ENCODE results near the gene GPR162. TPM values are rescaled to one million over a fixed set of nuclear protein-coding genes. Genes with fewer than 3 reads are reported as not detected.
A peak's percentile ranks its signal among the peaks of the same experiment; 100 is the strongest.

The GPR162 gene
- polyA plus RNA-seq, 2 of the 4 experiments (the other 2 are of a cell fraction) = 1.7 to 1.8 TPM

GRCh38 chr12:6851153-6851920 lies 29.7 kb downstream of the GPR162 start, which contains the start of gene CDCA3 (continued):
- TF ChIP-seq TP53 (CRISPR knock-in tag; IDR thresholded peaks at IDR 0.05) (no peak), POLR2A (IDR thresholded peaks at IDR 0.05; ENCODE audit: low read length) (peak; percentile 41; the same call in 1 of the 2 replicates), RNF2 (IDR thresholded peaks at IDR 0.05; ENCODE audit: borderline replicate concordance, low read depth) (no peak), ESRRA (IDR thresholded peaks at IDR 0.05; ENCODE audit: borderline replicate concordance, low read length) (no peak), GATA3 (IDR thresholded peaks at IDR 0.05; ENCODE audit: borderline replicate concordance) (peak; percentile 36; the same call in 1 of the 2 replicates), CHD2 (IDR thresholded peaks at IDR 0.05; ENCODE audit: low read length, partially characterized antibody) (no peak)
- TF ChIP-seq, protein P1, sequence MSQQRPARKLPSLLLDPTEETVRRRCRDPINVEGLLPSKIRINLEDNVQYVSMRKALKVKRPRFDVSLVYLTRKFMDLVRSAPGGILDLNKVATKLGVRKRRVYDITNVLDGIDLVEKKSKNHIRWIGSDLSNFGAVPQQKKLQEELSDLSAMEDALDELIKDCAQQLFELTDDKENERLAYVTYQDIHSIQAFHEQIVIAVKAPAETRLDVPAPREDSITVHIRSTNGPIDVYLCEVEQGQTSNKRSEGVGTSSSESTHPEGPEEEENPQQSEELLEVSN (IDR thresholded peaks at IDR 0.05; ENCODE audit: borderline replicate concordance, low read depth) = peak; percentile 94

GRCh38 chr12:6851921-6852650 lies 30.5 kb downstream of the GPR162 start, which contains the start of gene USP5:
USP5 (plus strand) TSS chr12:6852150; CDS start chr12:6852180, 30 bp downstream.
- Histone ChIP-seq H3K4me3 (peak within 1 kb of the TSS; percentile 50), H3K27ac (peak within 1 kb of the TSS; percentile 87 to 89), H3K4me1 (peaks cover 23% of the 10 kb centered on the region), H3K9me3 (no peaks in the 10 kb centered on the region), H3K4me2 (peak within 1 kb of the TSS; percentile 99)
- ATAC-seq (peak; percentile 88 to 91), DNase-seq (ENCODE audit: low read depth in 1 of 2, low spot score in 1 of 2) (peak; percentile 99 to 100), FAIRE-seq (peak; percentile 94)
- 1% methylated on average over 51 of the region's 65 CpGs for WGBS (ENCODE audit: missing lambda C conversion rate)
- POLR2A ChIA-PET = interaction anchor here (0.6 to 3.1 kb wide), 20 partner anchors 9 to 318 kb away, joined by 3 to 74 read pairs (median 10); partner anchors contain the start of genes C12orf57, COPS7A, GAPDH and GPR162
- CTCF ChIA-PET = interaction anchor here (0.7 to 10.1 kb wide), 14 partner anchors 9 to 110 kb away, joined by 3 to 117 read pairs (median 6); partner anchors contain the start of genes C12orf57, MLF2, PTMS and RNU7-1
- TF ChIP-seq NFE2L2 (conservative IDR thresholded peaks at IDR 0.05; ENCODE audit: low read length) (no peak), HOXB5 (CRISPR knock-in tag; IDR thresholded peaks at IDR 0.05) (peak; percentile 82; the same call in 1 of the 2 replicates), EHF (CRISPR knock-in tag; IDR thresholded peaks at IDR 0.05) (0 out of 2 replicates have a peak, but pooled peaks have one; percentile 26), HMGXB4 (CRISPR knock-in tag; IDR thresholded peaks at IDR 0.05; ENCODE audit: borderline replicate concordance) (no peak), RARB (CRISPR knock-in tag; IDR thresholded peaks at IDR 0.05) (no peak), RAD21 (conservative IDR thresholded peaks at IDR 0.05 in 1 of 2, IDR thresholded peaks at IDR 0.05 in 1 of 2) (no peak), SREBF2 (IDR thresholded peaks at IDR 0.05) (no peak), JUN (IDR thresholded peaks at IDR 0.05) (peak; percentile 74 to 85; a peak in 4 of 5 replicates), KDM5A (IDR thresholded peaks at IDR 0.05) (no peak), PHF8 (IDR thresholded peaks at IDR 0.05; ENCODE audit: borderline replicate concordance, low read depth) (peak; percentile 87), CBX2 (IDR thresholded peaks at IDR 0.05; ENCODE audit: borderline replicate concordance, low read depth) (no peak), NPAS2 (CRISPR knock-in tag; IDR thresholded peaks at IDR 0.05; ENCODE audit: borderline replicate concordance) (no peak), ZNF302 (CRISPR knock-in tag; IDR thresholded peaks at IDR 0.05) (no peak), HOXA7 (CRISPR knock-in tag; IDR thresholded peaks at IDR 0.05) (no peak), EP300 (IDR thresholded peaks at IDR 0.05) (no peak), CHD4 (IDR thresholded peaks at IDR 0.05; ENCODE audit: borderline replicate concordance) (no peak), POLR2AphosphoS2 (conservative IDR thresholded peaks at IDR 0.05; ENCODE audit: low read length) (no peak), JUNB (IDR thresholded peaks at IDR 0.05) (no peak), ZFP36 (IDR thresholded peaks at IDR 0.05; ENCODE audit: borderline replicate concordance, partially characterized antibody) (no peak), RNF2 (IDR thresholded peaks at IDR 0.05; ENCODE audit: borderline replicate concordance, low read depth) (no peak), MAFK (IDR thresholded peaks at IDR 0.05; ENCODE audit: partially characterized antibody) (no peak)
- TF ChIP-seq, protein P2, sequence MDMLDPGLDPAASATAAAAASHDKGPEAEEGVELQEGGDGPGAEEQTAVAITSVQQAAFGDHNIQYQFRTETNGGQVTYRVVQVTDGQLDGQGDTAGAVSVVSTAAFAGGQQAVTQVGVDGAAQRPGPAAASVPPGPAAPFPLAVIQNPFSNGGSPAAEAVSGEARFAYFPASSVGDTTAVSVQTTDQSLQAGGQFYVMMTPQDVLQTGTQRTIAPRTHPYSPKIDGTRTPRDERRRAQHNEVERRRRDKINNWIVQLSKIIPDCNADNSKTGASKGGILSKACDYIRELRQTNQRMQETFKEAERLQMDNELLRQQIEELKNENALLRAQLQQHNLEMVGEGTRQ (IDR thresholded peaks at IDR 0.05) = peak; percentile 81
- TF ChIP-seq, protein P1 (IDR thresholded peaks at IDR 0.05; ENCODE audit: borderline replicate concordance, low read depth) = no peak
- TF ChIP-seq, protein P3, sequence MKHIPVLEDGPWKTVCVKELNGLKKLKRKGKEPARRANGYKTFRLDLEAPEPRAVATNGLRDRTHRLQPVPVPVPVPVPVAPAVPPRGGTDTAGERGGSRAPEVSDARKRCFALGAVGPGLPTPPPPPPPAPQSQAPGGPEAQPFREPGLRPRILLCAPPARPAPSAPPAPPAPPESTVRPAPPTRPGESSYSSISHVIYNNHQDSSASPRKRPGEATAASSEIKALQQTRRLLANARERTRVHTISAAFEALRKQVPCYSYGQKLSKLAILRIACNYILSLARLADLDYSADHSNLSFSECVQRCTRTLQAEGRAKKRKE (CRISPR knock-in tag; IDR thresholded peaks at IDR 0.05; ENCODE audit: low read depth) = 0 out of 2 replicates have a peak, but pooled peaks have one; percentile 37
